ENCODE data around the gene SPINK4. TPM values are rescaled to one million over a fixed set of nuclear protein-coding genes. Genes with fewer than 3 reads are reported as not detected.

Gene SPINK4
- not detected in 2 replicates for total RNA-seq

GRCh38 chr9:33239921-33240320 lies at the start of gene SPINK4:
SPINK4 (plus strand) TSS chr9:33240167; CDS start chr9:33240209, 42 bp downstream.

GRCh38 chr9:33264473-33265177 lies 24.7 kb downstream of the SPINK4 start, which contains the start of the genes BAG1 and CHMP5:
BAG1 (minus strand) TSS chr9:33264708.
CHMP5 (plus strand) TSS chr9:33265049; CDS start chr9:33265079, 30 bp downstream.

DNA sequence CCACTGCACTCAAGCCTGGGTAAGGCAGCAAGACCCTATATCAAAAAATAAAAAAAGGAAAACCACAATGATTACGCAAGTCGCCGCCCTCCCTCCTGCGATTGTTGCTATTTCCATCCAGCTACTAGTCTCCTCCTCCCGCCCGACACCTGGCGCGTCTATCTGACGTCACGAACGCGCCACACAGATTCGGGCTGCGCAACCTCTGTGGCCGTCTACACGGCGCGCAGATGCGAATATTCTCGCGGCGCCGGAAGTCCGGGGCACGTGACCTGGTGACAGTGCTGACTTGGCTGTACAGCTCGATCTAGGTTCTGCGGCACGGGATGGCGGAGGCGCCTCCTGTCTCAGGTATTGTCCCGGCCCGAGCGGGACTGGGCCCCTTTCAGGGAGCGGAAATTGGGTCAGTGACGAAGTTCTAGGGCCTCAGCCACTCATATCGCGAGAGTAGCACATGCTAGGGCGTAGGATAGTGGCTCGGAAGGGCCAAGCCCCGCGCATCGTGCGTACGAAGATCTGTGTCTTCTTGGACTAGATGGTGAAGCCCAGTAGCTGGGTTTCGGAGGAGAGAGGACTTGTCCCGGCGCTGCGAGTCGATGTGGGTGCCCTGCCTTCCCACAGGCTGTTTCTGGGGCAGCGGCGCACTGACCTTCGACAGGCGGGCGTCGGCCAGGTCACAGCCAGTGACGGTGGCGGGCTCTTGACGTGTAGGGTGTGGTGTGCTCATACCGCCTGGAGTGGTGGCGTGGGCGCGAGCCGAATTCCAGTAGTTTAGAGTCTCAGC lies 50.5 kb downstream of the SPINK4 start, which contains the start of gene NFX1:
Gene NFX1, plus strand, starts transcription at position 270 of the 784 bp plus-strand sequence. Its CDS starts 57 bp downstream, at position 327.

Other genes starting within 250 kb of the SPINK4 start
- 18.3 and 27.5 TPM in 2 replicates for gene APTX, start 238.5 kb upstream of the SPINK4 start, total RNA-seq
- gene DNAJA1, start 214.9 kb upstream of the SPINK4 start, total RNA-seq, result 97.5 and 205 TPM in 2 replicates
- gene SMU1, start 163.5 kb upstream of the SPINK4 start, total RNA-seq, result 23.8 and 33.7 TPM in 2 replicates
- gene B4GALT1, start 72.8 kb upstream of the SPINK4 start, total RNA-seq, result 7.8 and 29.1 TPM in 2 replicates
- 40.8 and 48.3 TPM in 2 replicates for gene BAG1, start 24.5 kb downstream of the SPINK4 start, total RNA-seq
- gene CHMP5, start 24.9 kb downstream of the SPINK4 start, total RNA-seq, result 79.0 and 126 TPM in 2 replicates
- gene NFX1, start 50.3 kb downstream of the SPINK4 start, total RNA-seq, result 8.1 and 22.8 TPM in 2 replicates
- 0.16 TPM in 1 of 2 replicates, not detected in the other for gene AQP7, start 162.4 kb downstream of the SPINK4 start, total RNA-seq
- 0.57 and 1.3 TPM in 2 replicates for gene AQP3, start 207.4 kb downstream of the SPINK4 start, total RNA-seq
- gene NOL6, start 233.8 kb downstream of the SPINK4 start, total RNA-seq, result 9.4 and 30.8 TPM in 2 replicates

Data from bladder microvascular endothelial cell (primary cell).